ENCODE results near the gene HMGB4. TPM values are rescaled to one million over a fixed set of nuclear protein-coding genes. Genes with fewer than 3 reads are reported as not detected.

Gene HMGB4
- total and polyA plus RNA-seq, 3 donors from 2014 or later, result 237 to 687 (median 622) TPM

DNA sequence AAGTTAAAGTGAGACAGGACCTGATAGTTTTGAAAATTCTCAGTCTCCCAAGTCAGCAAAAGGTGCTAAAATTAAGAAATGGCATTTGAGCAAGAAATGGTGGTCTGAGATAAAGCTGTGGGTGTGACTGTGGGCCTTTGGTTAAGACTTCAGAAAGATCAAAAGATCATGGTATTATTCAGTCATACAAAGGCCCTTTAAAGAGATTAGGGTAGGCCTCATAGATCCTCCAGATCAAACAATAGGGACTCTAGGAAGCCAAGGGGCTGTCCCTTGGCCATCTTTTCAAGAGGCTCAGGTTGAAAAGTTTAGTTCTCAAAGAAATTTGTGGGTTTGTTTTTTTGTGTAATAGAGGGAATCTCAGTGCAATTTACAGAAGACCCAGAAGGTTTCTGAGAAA lies 8.4 kb downstream of the HMGB4 start:
- H3K36me3 ChIP-seq (ENCODE audit: low read depth, missing control alignments), result no peaks in the 10 kb centered on the region
- H3K27ac ChIP-seq, result no peak overlapping the region
- H3K27me3 ChIP-seq, result no peaks in the 10 kb centered on the region
- TF ChIP-seq POLR2A (IDR thresholded peaks at IDR 0.05), result no peak
- TF ChIP-seq, protein P1, sequence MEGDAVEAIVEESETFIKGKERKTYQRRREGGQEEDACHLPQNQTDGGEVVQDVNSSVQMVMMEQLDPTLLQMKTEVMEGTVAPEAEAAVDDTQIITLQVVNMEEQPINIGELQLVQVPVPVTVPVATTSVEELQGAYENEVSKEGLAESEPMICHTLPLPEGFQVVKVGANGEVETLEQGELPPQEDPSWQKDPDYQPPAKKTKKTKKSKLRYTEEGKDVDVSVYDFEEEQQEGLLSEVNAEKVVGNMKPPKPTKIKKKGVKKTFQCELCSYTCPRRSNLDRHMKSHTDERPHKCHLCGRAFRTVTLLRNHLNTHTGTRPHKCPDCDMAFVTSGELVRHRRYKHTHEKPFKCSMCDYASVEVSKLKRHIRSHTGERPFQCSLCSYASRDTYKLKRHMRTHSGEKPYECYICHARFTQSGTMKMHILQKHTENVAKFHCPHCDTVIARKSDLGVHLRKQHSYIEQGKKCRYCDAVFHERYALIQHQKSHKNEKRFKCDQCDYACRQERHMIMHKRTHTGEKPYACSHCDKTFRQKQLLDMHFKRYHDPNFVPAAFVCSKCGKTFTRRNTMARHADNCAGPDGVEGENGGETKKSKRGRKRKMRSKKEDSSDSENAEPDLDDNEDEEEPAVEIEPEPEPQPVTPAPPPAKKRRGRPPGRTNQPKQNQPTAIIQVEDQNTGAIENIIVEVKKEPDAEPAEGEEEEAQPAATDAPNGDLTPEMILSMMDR (IDR thresholded peaks at IDR 0.05), result no peak
- no peak for DNase-seq
- no peaks in the 10 kb centered on the region for H3K9me3 ChIP-seq
- H3K4me3 ChIP-seq, result no peak overlapping the region
- no peaks in the 10 kb centered on the region for H3K4me1 ChIP-seq
- intact Hi-C loops (cut with DNase I; ENCODE audit: low total_unique reads), result no loop called here

DNA sequence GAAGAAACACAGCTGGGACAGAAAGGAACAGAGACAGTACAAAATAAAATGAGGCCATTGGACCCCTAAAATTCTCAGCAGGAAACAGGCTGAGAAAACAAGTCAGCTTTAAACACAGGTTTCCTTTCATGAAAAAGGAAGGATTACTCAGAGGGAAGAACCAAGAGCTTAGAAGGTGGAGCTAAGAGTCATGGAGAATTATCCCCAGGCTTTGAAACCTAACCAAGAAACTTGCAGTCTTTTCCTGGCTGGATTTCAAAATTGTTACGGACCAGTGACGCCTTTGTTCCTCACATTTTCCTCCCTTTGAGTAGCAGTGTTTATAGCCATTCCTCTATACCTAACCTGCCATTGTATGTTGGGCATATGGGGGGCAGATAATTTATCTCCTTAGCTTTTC lies 8.8 kb downstream of the HMGB4 start:
- no peaks in the 10 kb centered on the region for H3K9me3 ChIP-seq
- no peak overlapping the region for H3K4me3 ChIP-seq
- no peak overlapping the region for H3K27ac ChIP-seq
- WGBS, 2 donors, result 49 to 80% methylated on average over 2 of the region's 2 CpGs
- H3K36me3 ChIP-seq (ENCODE audit: low read depth, missing control alignments), result no peaks in the 10 kb centered on the region
- TF ChIP-seq, protein P1 (IDR thresholded peaks at IDR 0.05), result no peak
- TF ChIP-seq POLR2A (IDR thresholded peaks at IDR 0.05), result no peak
- H3K27me3 ChIP-seq, result no peaks in the 10 kb centered on the region
- intact Hi-C loops (cut with DNase I; ENCODE audit: low total_unique reads), result no loop called here
- no peaks in the 10 kb centered on the region for H3K4me1 ChIP-seq
- DNase-seq, result no peak

DNA sequence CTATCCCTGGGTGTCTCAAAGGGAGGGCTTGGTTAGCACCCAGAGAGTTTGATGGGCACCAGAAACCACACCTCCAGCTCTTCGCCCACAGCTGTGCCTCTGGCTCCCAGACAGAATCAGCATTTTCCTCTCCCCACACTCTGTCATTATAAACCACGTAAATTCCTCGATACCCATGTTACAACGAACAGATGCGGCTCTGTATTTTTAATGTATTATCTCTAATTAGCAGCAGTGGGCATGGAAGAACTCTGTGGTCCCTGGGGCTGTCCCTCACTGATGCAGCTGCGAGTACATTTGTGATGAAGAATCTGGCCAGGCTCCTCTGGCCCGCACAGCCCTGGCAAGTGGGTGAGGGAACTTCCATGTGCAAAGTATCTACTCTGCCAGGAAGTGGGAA lies 10.8 kb downstream of the HMGB4 start:
- H3K9me3 ChIP-seq, result no peaks in the 10 kb centered on the region
- no peak for TF ChIP-seq POLR2A (IDR thresholded peaks at IDR 0.05)
- TF ChIP-seq, protein P1 (IDR thresholded peaks at IDR 0.05), result no peak
- WGBS, 2 donors, result 93 to 94% methylated on average over 6 to 7 of the region's 7 CpGs
- no peaks in the 10 kb centered on the region for H3K27me3 ChIP-seq
- DNase-seq, result no peak
- intact Hi-C loops (cut with DNase I; ENCODE audit: low total_unique reads), result no loop called here
- H3K27ac ChIP-seq, result no peak overlapping the region
- H3K4me1 ChIP-seq, result no peaks in the 10 kb centered on the region
- H3K4me3 ChIP-seq, result no peak overlapping the region
- H3K36me3 ChIP-seq (ENCODE audit: low read depth, missing control alignments), result no peaks in the 10 kb centered on the region

DNA sequence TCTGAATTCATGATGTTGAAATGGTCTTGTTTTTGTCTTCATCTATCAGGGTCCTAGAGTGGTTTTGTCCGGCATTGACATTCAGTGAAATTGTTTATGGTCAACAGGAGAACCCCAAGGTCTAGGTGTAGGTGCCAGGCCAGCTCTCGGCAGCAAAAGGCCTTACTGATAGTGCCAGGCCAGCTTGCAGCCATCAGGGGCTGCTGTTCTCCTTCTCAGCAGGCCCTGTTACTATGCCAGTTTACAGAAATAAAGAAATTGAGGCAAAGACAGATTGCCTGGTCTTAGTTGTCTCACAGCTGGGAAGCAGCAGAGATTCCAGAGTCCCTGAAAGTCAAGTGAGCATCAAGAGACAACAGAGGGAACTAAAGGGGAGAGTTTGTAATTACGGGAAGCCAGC lies 12.0 kb downstream of the HMGB4 start:
- Histone ChIP-seq H3K4me1 (no peaks in the 10 kb centered on the region), H3K36me3 (ENCODE audit: low read depth, missing control alignments) (no peaks in the 10 kb centered on the region), H3K27me3 (no peaks in the 10 kb centered on the region), H3K4me3 (no peak overlapping the region), H3K27ac (no peak overlapping the region), H3K9me3 (no peaks in the 10 kb centered on the region)
- no peak for TF ChIP-seq POLR2A (IDR thresholded peaks at IDR 0.05)
- intact Hi-C loops (cut with DNase I; ENCODE audit: low total_unique reads), result no loop called here
- 85 to 89% methylated on average over 3 of the region's 3 CpGs for WGBS, 2 donors
- DNase-seq, result no peak

DNA sequence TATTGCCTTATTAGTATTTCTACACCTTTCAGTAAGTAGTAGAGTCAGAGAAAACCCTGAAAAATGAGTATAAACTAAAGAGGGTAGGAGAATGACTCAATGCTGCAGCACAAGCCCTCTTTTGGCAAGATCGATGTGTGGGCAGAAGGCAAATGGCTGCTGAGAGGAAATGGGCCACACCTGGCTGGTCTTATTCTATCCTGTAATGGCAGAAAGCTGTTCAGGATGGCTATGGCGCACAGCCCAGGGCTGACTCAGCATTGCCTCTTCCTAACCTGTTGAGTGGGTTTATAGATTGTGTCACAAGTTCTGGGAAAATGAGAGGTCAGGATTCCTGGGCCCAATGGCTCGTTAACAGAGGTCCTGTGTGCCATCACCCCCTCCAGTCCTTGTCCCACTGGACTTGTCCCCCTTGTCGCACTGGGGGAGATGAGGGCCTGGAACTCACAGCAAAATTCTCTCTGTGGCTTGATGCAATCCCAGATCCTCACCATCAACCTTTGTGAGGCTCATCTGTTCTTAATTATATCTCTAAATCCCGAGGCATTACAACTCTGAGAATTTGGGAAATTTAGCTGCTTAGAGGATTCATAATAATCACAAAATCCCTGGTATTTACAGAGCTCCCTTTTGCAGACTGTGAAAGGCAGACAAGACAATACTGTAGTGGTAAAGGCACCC lies 13.2 kb downstream of the HMGB4 start:
- H3K4me1 ChIP-seq, result no peaks in the 10 kb centered on the region
- 77 to 84% methylated on average over 5 of the region's 5 CpGs for WGBS, 2 donors
- H3K4me3 ChIP-seq, result no peak overlapping the region
- no peaks in the 10 kb centered on the region for H3K36me3 ChIP-seq (ENCODE audit: low read depth, missing control alignments)
- H3K27me3 ChIP-seq, result no peaks in the 10 kb centered on the region
- no peak for DNase-seq
- intact Hi-C loops (cut with DNase I; ENCODE audit: low total_unique reads), result no loop called here
- H3K9me3 ChIP-seq, result no peaks in the 10 kb centered on the region
- no peak for TF ChIP-seq POLR2A (IDR thresholded peaks at IDR 0.05)
- TF ChIP-seq, protein P1 (IDR thresholded peaks at IDR 0.05), result no peak
- no peak overlapping the region for H3K27ac ChIP-seq

All from testis (tissue), 3 donors.